ENCODE measurements around the gene NRXN2. TPM values are rescaled to one million over a fixed set of nuclear protein-coding genes. Genes with fewer than 3 reads are reported as not detected.

Gene NRXN2
- total and polyA plus RNA-seq, 2 experiments from 2014 or later: 1.1 to 5.6 TPM

- Histone ChIP-seq H3K9me2 (ENCODE audit: insufficient read depth) (no peaks in the 10 kb centered on the region), H3K4me2 (ENCODE audit: unreplicated experiment) (no peak overlapping the region), H3K27ac (no peak overlapping the region), H3K4me3 (no peak overlapping the region), H3K9ac (no peak overlapping the region), H3K79me2 (ENCODE audit: insufficient read depth) (no peaks in the 10 kb centered on the region), H3K9me3 (ENCODE audit: low read depth) (no peaks in the 10 kb centered on the region), H3K27me3 (replicated peaks; ENCODE audit: insufficient read depth) (0 out of 2 replicates have a peak, but pooled peaks cover 3% of the 10 kb centered on the region), H3K4me1 (ENCODE audit: insufficient read depth) (no peaks in the 10 kb centered on the region), H3F3A (ENCODE audit: insufficient read depth) (no peaks in the 10 kb centered on the region), H3K36me3 (ENCODE audit: low read depth) (no peaks in the 10 kb centered on the region), H2AFZ (no peak overlapping the region), H4K20me1 (ENCODE audit: insufficient read depth) (no peaks in the 10 kb centered on the region)
- in situ Hi-C loops (cut with MboI): no loop called here
- TF ChIP-seq EZH2 (IDR thresholded peaks at IDR 0.05; ENCODE audit: insufficient read depth, poor library complexity, severe bottlenecking) (no peak), EZH2phosphoT487 (IDR thresholded peaks at IDR 0.05; ENCODE audit: insufficient read depth, low read depth) (no peak)
- 40 to 54% methylated on average over 11 to 13 of the region's 13 CpGs for WGBS, 2 experiments (ENCODE audit: low coverage in 1 of 2, low lambda C conversion rate in 2 of 2, missing lambda C conversion rate in 2 of 2)
- DNase-seq: peak; percentile 75
Observed at GRCh38 chr11:64652586-64653387, 70.2 kb downstream of the NRXN2 start.

DNA sequence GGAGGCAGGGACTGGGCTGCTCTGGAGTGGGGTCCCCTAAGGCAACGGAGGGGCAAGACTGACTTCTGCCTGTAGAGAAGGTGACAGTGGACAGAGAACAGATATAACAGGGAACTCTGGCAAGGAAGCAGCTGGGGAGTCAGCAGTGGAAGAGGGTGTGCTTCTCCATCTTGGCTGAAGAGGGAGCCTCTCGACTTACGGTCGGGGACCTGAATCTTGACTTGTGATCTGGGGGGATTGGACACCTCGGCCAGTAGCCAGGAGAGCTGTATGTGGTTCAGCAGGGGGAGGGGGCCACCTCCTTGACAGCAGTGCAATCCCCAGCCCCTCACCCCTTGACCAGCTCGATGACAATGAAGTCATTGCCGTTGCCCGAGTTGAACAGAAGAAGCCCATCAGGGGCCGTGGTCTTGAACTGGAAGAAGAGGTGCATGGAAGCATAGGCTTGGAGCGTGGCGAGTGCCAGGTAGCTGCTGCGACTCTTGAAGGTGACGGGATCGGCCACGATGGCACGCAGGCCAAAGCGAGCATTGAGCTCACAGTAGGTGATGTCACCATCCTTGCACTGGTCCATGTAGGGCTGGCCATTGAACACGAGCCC is 72.0 kb downstream of the NRXN2 start:
- Histone ChIP-seq H3K9ac (no peak overlapping the region), H3K79me2 (ENCODE audit: insufficient read depth) (no peaks in the 10 kb centered on the region), H3K27me3 (replicated peaks; ENCODE audit: insufficient read depth) (peaks cover 13% of the 10 kb centered on the region; the same call in 1 of the 2 replicates), H2AFZ (no peak overlapping the region), H3F3A (ENCODE audit: insufficient read depth) (no peaks in the 10 kb centered on the region), H3K36me3 (ENCODE audit: low read depth) (no peaks in the 10 kb centered on the region), H3K4me1 (ENCODE audit: insufficient read depth) (no peaks in the 10 kb centered on the region), H3K9me2 (ENCODE audit: insufficient read depth) (no peaks in the 10 kb centered on the region), H3K9me3 (ENCODE audit: low read depth) (no peaks in the 10 kb centered on the region), H3K27ac (no peak overlapping the region), H3K4me3 (no peak overlapping the region), H4K20me1 (ENCODE audit: insufficient read depth) (no peaks in the 10 kb centered on the region), H3K4me2 (ENCODE audit: unreplicated experiment) (no peak overlapping the region)
- peak; percentile 62 for DNase-seq
- TF ChIP-seq EZH2 (IDR thresholded peaks at IDR 0.05; ENCODE audit: insufficient read depth, poor library complexity, severe bottlenecking) (no peak), EZH2phosphoT487 (IDR thresholded peaks at IDR 0.05; ENCODE audit: insufficient read depth, low read depth) (no peak)
- 50 to 52% methylated on average over 18 of the region's 18 CpGs for WGBS, 2 experiments (ENCODE audit: low coverage in 1 of 2, low lambda C conversion rate in 2 of 2, missing lambda C conversion rate in 2 of 2)
- in situ Hi-C loops (cut with MboI): no loop called here

GRCh38 chr11:64649291-64649697 is 73.7 kb downstream of the NRXN2 start:
- no peaks in the 10 kb centered on the region for H3K79me2 ChIP-seq (ENCODE audit: insufficient read depth)
- no peaks in the 10 kb centered on the region for H3K4me1 ChIP-seq (ENCODE audit: insufficient read depth)
- no peak overlapping the region for H3K4me3 ChIP-seq
- H3K9me2 ChIP-seq (ENCODE audit: insufficient read depth): no peaks in the 10 kb centered on the region
- peak; percentile 27 for DNase-seq
- no peak overlapping the region for H3K4me2 ChIP-seq (ENCODE audit: unreplicated experiment)
- TF ChIP-seq EZH2 (IDR thresholded peaks at IDR 0.05; ENCODE audit: insufficient read depth, poor library complexity, severe bottlenecking) (no peak), EZH2phosphoT487 (IDR thresholded peaks at IDR 0.05; ENCODE audit: insufficient read depth, low read depth) (no peak)
- no peak overlapping the region for H3K27ac ChIP-seq
- 25 to 37% methylated on average over 6 of the region's 6 CpGs for WGBS, 2 experiments (ENCODE audit: low coverage in 1 of 2, low lambda C conversion rate in 2 of 2, missing lambda C conversion rate in 2 of 2)
- H3K9me3 ChIP-seq (ENCODE audit: low read depth): no peaks in the 10 kb centered on the region
- no peaks in the 10 kb centered on the region for H3K36me3 ChIP-seq (ENCODE audit: low read depth)
- in situ Hi-C loops (cut with MboI): no loop called here
- H3F3A ChIP-seq (ENCODE audit: insufficient read depth): no peaks in the 10 kb centered on the region
- H3K9ac ChIP-seq: no peak overlapping the region
- H3K27me3 ChIP-seq (replicated peaks; ENCODE audit: insufficient read depth): peaks cover 28% of the 10 kb centered on the region
- H4K20me1 ChIP-seq (ENCODE audit: insufficient read depth): no peaks in the 10 kb centered on the region
- no peak overlapping the region for H2AFZ ChIP-seq

DNA sequence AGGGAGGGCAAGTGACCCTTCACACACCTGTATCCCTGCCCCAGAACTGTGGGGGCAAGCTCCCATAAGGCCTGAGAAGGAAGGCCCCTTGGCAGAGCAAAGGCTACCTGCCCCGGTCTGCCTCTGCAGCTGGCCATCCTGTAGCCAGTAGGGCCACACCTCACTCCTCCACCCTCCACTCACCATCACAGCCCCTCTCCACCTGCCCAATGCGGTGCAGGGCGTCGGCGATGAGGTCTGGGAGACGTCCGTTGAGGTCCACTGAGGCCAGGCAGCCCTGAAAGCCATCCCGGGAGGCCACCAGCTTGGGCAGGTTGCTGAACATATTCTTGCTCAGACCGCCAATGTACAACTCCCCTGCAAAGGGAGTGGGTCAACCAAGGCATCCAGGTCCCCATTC is 74.4 kb downstream of the NRXN2 start:
- Histone ChIP-seq H3K9me3 (ENCODE audit: low read depth) (no peaks in the 10 kb centered on the region), H2AFZ (no peak overlapping the region), H4K20me1 (ENCODE audit: insufficient read depth) (no peaks in the 10 kb centered on the region), H3K4me2 (ENCODE audit: unreplicated experiment) (no peak overlapping the region), H3K9ac (no peak overlapping the region), H3K36me3 (ENCODE audit: low read depth) (no peaks in the 10 kb centered on the region), H3K27me3 (replicated peaks; ENCODE audit: insufficient read depth) (peaks cover 33% of the 10 kb centered on the region), H3K27ac (no peak overlapping the region), H3K9me2 (ENCODE audit: insufficient read depth) (no peaks in the 10 kb centered on the region), H3K79me2 (ENCODE audit: insufficient read depth) (no peaks in the 10 kb centered on the region), H3K4me1 (ENCODE audit: insufficient read depth) (no peaks in the 10 kb centered on the region), H3K4me3 (no peak overlapping the region), H3F3A (ENCODE audit: insufficient read depth) (no peaks in the 10 kb centered on the region)
- WGBS, 2 experiments (ENCODE audit: low coverage in 1 of 2, low lambda C conversion rate in 2 of 2, missing lambda C conversion rate in 2 of 2): 49 to 57% methylated on average over 9 of the region's 9 CpGs
- in situ Hi-C loops (cut with MboI): no loop called here
- TF ChIP-seq EZH2phosphoT487 (IDR thresholded peaks at IDR 0.05; ENCODE audit: insufficient read depth, low read depth) (no peak), EZH2 (IDR thresholded peaks at IDR 0.05; ENCODE audit: insufficient read depth, poor library complexity, severe bottlenecking) (no peak)
- no peak for DNase-seq

Data from GM23248 (cell line).